Keratinocyte (primary cell): ENCODE results near the gene TTLL5. TPM values are rescaled to one million over a fixed set of nuclear protein-coding genes. Genes with fewer than 3 reads are reported as not detected.

Experiments
- DNase-seq: peaks from one replicate; pipeline ENCODE4 v3.0.0-alpha.2; 2011; ENCODE audit warnings: low read depth, missing footprints, low spot score
- FAIRE-seq: peaks from 2 replicates; lab custom pipeline; 2011; peaks lifted over from hg19 to GRCh38; lab: Jason Lieb, UNC
- H2AFZ ChIP-seq: 2 replicates; pipeline ENCODE4 v1.6.0; 2012; ENCODE audit warnings: low read length, control low read depth, inconsistent platforms; ENCODE audit not compliant: control insufficient read depth
- H3K27ac ChIP-seq: 2 replicates; pipeline ENCODE4 v1.5.1; 2011; ENCODE audit warnings: low read length; ENCODE audit not compliant: control insufficient read depth, insufficient read depth
- H3K27me3 ChIP-seq: 3 replicates; pipeline ENCODE4 v1.6.0; 2011; ENCODE audit warnings: low read length; ENCODE audit not compliant: control insufficient read depth, insufficient read depth; ENCODE audit errors: extremely low read depth
- H3K36me3 ChIP-seq, 2 experiments: 2 replicates in 1 of 2; 3 replicates in 1 of 2; pipeline ENCODE4 v1.5.1; 2011; ENCODE audit warnings: low read length in 2 of 2, mild to moderate bottlenecking in 1 of 2; ENCODE audit not compliant: control insufficient read depth in 2 of 2, insufficient read depth in 2 of 2; ENCODE audit errors: extremely low read depth in 1 of 2
- H3K4me1 ChIP-seq: 3 replicates; pipeline ENCODE4 v1.5.1; 2011; ENCODE audit warnings: low read length; ENCODE audit not compliant: control insufficient read depth, insufficient read depth; ENCODE audit errors: extremely low read depth
- H3K4me2 ChIP-seq: 3 replicates; pipeline ENCODE4 v1.6.0; 2011; ENCODE audit warnings: low read depth, low read length; ENCODE audit not compliant: control insufficient read depth, insufficient read depth; ENCODE audit errors: extremely low read depth
- H3K4me3 ChIP-seq, 3 experiments: fragments of 200-600 bp in 1 of 3; sonication (generic) in 1 of 3; 2 replicates in 2 of 3; 3 replicates in 1 of 3; pipeline ENCODE4 v1.5.1; 2011 to 2016; ENCODE audit warnings: low read length in 3 of 3, mild to moderate bottlenecking in 3 of 3, control low read depth in 2 of 3, inconsistent platforms in 1 of 3, low read depth in 1 of 3, mixed read lengths in 1 of 3, mixed run types in 1 of 3, moderate library complexity in 1 of 3; ENCODE audit not compliant: control insufficient read depth in 2 of 3, insufficient read depth in 2 of 3; ENCODE audit errors: extremely low read depth in 1 of 3
- H3K79me2 ChIP-seq: 2 replicates; pipeline ENCODE4 v1.6.0; 2012; ENCODE audit warnings: low read length; ENCODE audit not compliant: control insufficient read depth, insufficient read depth
- H3K9ac ChIP-seq: 3 replicates; pipeline ENCODE4 v1.6.0; 2011; ENCODE audit warnings: low read length; ENCODE audit not compliant: control insufficient read depth, insufficient read depth; ENCODE audit errors: extremely low read depth
- H3K9me1 ChIP-seq: 3 replicates; pipeline ENCODE4 v1.6.0; 2011; ENCODE audit warnings: low read length; ENCODE audit not compliant: control insufficient read depth, insufficient read depth; ENCODE audit errors: extremely low read depth
- H3K9me3 ChIP-seq: 2 replicates; pipeline ENCODE4 v1.5.1; 2012; ENCODE audit warnings: low read depth, low read length; ENCODE audit not compliant: control insufficient read depth
- H4K20me1 ChIP-seq: 3 replicates; pipeline ENCODE4 v1.6.0; 2011; ENCODE audit warnings: low read length; ENCODE audit not compliant: control insufficient read depth, insufficient read depth; ENCODE audit errors: extremely low read depth
- EZH2 ChIP-seq: IDR thresholded peaks from one replicate; pipeline ENCODE4 v1.6.1; 2012; ENCODE audit warnings: inconsistent platforms, mild to moderate bottlenecking, low read length, moderate library complexity
- dilution Hi-C: fragments of 300-500 bp; cut with MboI; formaldehyde crosslinking; loops from one replicate; pipeline ENCODE4 v1.7.0; 2020; ENCODE audit warnings: low sequenced_read_pairs; ENCODE audit not compliant: extremely low pct_ligation_motif_present
- polyA plus RNA-seq, 5 experiments: library from polyadenylated mRNA; depleted of rRNA in 3 of 5; stranded (reverse) in 3 of 5; stranded (forward) in 1 of 5; unstranded in 1 of 5; fragments of >200 nt; gene quantifications; 1 replicate in 1 of 5; 2 replicates in 3 of 5; 3 replicates in 1 of 5; pipeline versions ENCODE4 v1.2.1 to v1.2.3, GENCODE V29; 2011 to 2012; ENCODE audit warnings: missing spikeins in 2 of 5, low read depth in 1 of 5, low replicate concordance in 1 of 5
- TF ChIP-seq, protein P1 (sequence below), 3 experiments: IDR thresholded peaks in 1 of 3; conservative IDR thresholded peaks in 1 of 3; optimal IDR thresholded peaks in 1 of 3; 2 replicates in 2 of 3; 3 replicates in 1 of 3; pipeline versions ENCODE3 to v1.5.1; 2011; ENCODE audit warnings: low read length in 3 of 3, mild to moderate bottlenecking in 3 of 3, moderate library complexity in 2 of 3, control low read depth in 1 of 3, inconsistent platforms in 1 of 3; ENCODE audit not compliant: insufficient read depth in 2 of 3; ENCODE audit errors: extremely low read depth in 1 of 3

The TTLL5 gene
- polyA plus RNA-seq, 1 donor (not counting 4 experiments of a cell fraction or from before 2014, with no cell fraction given): 20.7 TPM

DNA sequence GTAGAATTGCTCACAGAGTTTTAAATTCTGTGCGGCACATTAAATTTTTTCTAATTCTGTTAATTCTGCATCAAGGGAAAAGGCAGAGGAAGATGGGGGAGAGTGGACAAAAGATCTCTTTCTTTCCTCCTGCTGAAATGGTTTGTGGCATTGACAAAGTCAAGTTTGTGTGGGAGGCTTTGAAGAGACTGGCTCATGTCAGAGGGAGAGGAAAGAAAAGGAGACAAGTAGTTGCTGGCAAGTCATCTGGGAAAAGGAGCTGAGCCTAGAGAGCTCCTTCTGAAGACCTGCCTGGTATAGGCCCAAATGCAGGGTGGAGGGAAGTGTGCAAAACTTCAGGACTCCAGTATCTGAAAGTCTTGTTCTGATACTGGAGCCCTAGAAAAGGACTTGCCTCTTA, 36.3 kb downstream of the TTLL5 start:
- Histone ChIP-seq H3K27ac (no peak overlapping the region), H3K9me3 (no peaks in the 10 kb centered on the region), H3K79me2 (no peaks in the 10 kb centered on the region), H3K4me1 (no peaks in the 10 kb centered on the region), H3K9me1 (no peaks in the 10 kb centered on the region), H2AFZ (no peak overlapping the region), H3K27me3 (no peaks in the 10 kb centered on the region), H3K9ac (no peak overlapping the region), H3K4me2 (no peak overlapping the region), H3K36me3 (peaks cover 6 to 7% of the 10 kb centered on the region in 2 experiments), H3K4me3 (no peak overlapping the region), H4K20me1 (no peaks in the 10 kb centered on the region)
- FAIRE-seq (no peak), DNase-seq (no peak)
- TF ChIP-seq EZH2: no peak
- TF ChIP-seq, protein P1, sequence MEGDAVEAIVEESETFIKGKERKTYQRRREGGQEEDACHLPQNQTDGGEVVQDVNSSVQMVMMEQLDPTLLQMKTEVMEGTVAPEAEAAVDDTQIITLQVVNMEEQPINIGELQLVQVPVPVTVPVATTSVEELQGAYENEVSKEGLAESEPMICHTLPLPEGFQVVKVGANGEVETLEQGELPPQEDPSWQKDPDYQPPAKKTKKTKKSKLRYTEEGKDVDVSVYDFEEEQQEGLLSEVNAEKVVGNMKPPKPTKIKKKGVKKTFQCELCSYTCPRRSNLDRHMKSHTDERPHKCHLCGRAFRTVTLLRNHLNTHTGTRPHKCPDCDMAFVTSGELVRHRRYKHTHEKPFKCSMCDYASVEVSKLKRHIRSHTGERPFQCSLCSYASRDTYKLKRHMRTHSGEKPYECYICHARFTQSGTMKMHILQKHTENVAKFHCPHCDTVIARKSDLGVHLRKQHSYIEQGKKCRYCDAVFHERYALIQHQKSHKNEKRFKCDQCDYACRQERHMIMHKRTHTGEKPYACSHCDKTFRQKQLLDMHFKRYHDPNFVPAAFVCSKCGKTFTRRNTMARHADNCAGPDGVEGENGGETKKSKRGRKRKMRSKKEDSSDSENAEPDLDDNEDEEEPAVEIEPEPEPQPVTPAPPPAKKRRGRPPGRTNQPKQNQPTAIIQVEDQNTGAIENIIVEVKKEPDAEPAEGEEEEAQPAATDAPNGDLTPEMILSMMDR (optimal IDR thresholded peaks at IDR 0.05 in 1 of 3, IDR thresholded peaks at IDR 0.05 in 1 of 3, conservative IDR thresholded peaks at IDR 0.05 in 1 of 3; ENCODE audit: extremely low read depth in 1 of 3, insufficient read depth in 2 of 3, low read length in 3 of 3): no peak
- dilution Hi-C loops: no loop called here

DNA sequence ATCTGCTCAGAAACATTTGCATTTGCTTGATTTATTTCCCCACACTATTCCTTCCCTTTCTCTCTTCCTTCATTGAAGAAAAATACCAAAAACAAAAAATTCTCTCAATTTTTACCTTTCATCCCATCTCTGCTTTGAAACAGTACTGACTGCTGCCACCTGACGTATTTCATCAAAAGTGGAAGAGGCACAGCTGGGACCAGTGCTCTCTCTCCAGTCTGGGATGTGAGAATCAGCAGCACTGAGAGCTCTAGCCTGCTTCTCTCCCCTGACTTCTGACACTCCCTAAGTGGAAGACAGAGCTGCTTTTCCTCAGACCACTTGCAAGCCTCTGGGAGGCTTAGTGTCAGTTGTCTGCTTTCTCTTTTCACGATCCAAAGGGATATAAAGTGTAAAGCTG, 36.9 kb downstream of the TTLL5 start:
- Histone ChIP-seq H3K4me1 (no peaks in the 10 kb centered on the region), H3K9me3 (no peaks in the 10 kb centered on the region), H3K4me2 (no peak overlapping the region), H2AFZ (no peak overlapping the region), H3K4me3 (no peak overlapping the region), H3K79me2 (no peaks in the 10 kb centered on the region), H3K9me1 (no peaks in the 10 kb centered on the region), H3K36me3 (peaks cover 6 to 7% of the 10 kb centered on the region in 2 experiments), H3K9ac (no peak overlapping the region), H3K27me3 (no peaks in the 10 kb centered on the region), H3K27ac (no peak overlapping the region), H4K20me1 (no peaks in the 10 kb centered on the region)
- dilution Hi-C loops: no loop called here
- FAIRE-seq (no peak), DNase-seq (no peak)
- TF ChIP-seq, protein P1 (optimal IDR thresholded peaks at IDR 0.05 in 1 of 3, IDR thresholded peaks at IDR 0.05 in 1 of 3, conservative IDR thresholded peaks at IDR 0.05 in 1 of 3; ENCODE audit: extremely low read depth in 1 of 3, insufficient read depth in 2 of 3, low read length in 3 of 3): no peak
- no peak for TF ChIP-seq EZH2
